ENCODE measurements around the gene EPHA7.

GRCh38 chr6:93350774-93351173, 68.6 kb downstream of the EPHA7 start:
- TF ChIP-seq CTCF (IDR thresholded peaks at IDR 0.05; ENCODE audit: insufficient read depth, low read length) = no peak
- TF ChIP-seq POLR2AphosphoS5 (IDR thresholded peaks at IDR 0.05; ENCODE audit: low read depth) = no peak
- TF ChIP-seq REST (IDR thresholded peaks at IDR 0.05; ENCODE audit: insufficient replicate concordance, low read depth) = no peak
- no peak for TF ChIP-seq GABPA (IDR thresholded peaks at IDR 0.05; ENCODE audit: low read depth)
- no peak for TF ChIP-seq SPI1 (IDR thresholded peaks at IDR 0.05; ENCODE audit: borderline replicate concordance, low read depth)

Data from HL-60 (cell line).